Measurements from ENCODE around the gene SAMD3.
A peak's percentile ranks its signal among the peaks of the same experiment; 100 is the strongest.
"Not testable (repeated sequence)": the region's sequence is repeated elsewhere in the genome, so short reads cannot be mapped to it uniquely, and the experiment has no call there.

The SAMD3 gene, protein sequence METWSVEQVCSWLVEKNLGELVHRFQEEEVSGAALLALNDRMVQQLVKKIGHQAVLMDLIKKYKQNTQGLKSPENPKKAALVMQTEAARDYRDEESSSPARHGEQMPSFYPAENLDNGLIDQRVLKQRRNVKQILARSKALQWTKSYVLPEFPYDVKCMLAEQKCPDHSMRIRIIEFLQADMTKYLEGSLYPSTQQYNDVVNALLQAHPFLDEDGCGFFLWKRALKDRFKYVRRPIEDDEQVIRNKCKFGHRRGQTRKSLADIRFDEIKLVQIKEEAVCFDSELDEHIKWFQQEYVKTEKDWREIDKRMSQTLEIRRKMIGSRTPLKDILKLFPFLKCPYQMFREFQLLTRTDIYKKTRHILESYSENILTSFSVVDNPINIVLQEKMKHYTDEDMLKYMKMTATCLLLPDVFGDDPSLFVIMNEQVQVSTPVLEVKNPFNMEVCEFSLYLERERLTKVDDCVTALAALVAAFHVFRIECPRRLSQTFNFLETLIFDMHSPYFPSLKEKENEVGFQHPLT

DNA sequence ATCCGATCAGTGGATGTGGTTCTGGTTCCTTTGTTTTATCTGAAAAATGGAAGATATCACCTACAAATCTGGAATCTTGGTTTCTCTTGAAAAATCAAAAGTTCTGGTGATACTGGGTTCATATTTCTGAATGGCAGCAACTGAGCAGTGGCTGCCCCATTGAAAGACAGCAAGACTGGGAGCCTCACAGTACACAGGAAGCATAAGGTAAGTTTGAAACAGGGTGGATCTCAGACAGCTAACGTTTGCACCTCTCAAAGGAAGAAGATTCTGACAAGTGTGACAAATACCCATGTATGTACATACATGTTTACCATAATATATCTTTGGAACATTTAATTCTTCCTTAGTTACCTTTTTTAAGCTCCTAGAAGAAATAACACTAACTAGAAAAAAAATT, at the start of gene SAMD3:
Gene SAMD3 (minus strand): TSS at position 177 of the 400 bp plus-strand sequence. CDS start 7,678 bp downstream, outside the sequence.
- DNase-seq (ENCODE audit: low read depth) = no peak

DNA sequence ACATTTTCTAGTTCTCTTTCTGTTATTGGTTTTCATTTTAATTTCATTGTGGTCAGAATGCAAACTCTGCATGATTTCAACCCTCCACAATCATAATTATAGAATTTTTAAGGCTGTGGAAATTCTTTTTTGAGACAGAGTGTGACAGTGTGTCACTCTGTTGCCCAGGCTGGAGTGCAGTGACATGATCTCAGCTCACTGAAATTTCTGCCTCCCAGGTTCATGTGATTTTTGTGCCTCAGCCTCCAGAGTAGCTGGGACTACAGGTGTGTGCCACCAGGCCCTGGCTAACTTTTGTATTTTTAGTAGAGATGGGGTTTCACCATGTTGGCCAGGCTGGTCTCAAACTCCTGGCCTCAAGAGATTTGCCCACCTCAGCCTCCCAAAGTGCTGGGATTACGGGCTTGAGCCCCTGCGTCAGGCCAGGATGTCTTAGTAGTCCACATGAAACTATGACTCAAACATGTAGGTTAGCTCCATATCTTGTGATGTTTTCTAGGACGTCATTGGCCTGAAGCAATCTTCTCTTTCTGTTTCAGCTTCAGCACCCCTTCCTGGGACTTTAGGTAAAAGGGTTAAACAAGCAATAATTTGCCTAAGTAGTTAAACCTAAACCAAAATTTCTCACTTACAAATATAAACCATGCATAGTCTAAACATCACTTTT, 47.4 kb upstream of the SAMD3 start:
- no peak for DNase-seq (ENCODE audit: low read depth)

DNA sequence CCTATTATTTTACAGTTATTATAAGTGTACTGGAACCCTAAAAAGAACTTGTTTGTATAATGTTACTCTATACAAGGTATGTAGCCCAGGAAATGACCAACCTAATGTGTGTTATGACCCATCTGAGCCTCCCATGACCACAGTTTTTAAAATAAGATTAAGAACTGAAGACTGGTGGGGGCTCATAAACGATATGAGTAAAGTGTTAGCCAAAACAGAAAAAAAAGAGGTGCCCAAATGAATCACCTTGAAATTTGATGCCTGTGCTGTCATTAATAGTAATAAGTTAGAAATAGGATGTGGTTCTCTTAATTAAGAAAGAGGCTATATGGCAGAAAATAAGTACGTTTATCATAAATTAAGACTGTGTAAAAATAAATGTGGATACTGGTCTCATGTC, 42.8 kb upstream of the SAMD3 start:
- DNase-seq (ENCODE audit: low read depth) = not testable (repeated sequence)

DNA sequence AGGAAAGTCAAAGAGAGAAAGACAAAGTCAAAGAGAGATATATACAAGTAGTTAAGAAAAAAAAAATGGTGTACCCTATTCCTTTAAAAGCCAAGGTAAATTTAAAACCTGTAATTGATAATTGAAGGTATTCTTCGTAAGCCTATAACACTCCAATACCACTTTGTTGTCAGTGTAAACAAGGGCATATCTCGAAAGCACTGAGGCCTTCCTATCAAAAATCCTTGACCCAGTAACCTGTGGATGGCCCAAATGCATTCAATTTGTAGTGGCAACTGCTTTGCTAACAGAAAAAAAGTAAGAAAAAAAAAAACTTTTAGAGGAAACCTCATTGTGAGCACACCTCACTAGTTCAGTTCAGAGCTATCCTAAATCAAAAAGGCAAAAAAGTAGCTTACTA, 39.3 kb upstream of the SAMD3 start:
- DNase-seq (ENCODE audit: low read depth) = no peak

DNA sequence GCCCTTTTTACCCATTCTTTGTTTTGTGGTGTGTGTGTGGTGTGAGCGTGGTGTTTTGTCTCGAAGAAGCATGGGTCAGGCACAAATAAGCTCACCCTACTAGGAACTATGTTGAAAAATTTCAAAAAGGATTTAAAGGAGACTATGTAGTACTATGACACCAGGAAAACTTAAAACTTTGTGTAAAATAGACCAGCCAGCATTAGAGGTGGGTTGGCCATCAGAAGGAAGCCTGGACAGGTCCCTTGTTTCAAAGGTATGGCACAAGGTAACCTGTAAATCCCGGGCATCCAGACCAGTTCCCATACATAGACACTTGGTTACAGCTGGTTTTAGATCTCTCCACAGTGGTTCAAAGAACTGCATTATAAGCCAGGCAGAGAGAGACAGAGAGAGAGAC, 38.8 kb upstream of the SAMD3 start:
- DNase-seq (ENCODE audit: low read depth) = not testable (repeated sequence)

DNA sequence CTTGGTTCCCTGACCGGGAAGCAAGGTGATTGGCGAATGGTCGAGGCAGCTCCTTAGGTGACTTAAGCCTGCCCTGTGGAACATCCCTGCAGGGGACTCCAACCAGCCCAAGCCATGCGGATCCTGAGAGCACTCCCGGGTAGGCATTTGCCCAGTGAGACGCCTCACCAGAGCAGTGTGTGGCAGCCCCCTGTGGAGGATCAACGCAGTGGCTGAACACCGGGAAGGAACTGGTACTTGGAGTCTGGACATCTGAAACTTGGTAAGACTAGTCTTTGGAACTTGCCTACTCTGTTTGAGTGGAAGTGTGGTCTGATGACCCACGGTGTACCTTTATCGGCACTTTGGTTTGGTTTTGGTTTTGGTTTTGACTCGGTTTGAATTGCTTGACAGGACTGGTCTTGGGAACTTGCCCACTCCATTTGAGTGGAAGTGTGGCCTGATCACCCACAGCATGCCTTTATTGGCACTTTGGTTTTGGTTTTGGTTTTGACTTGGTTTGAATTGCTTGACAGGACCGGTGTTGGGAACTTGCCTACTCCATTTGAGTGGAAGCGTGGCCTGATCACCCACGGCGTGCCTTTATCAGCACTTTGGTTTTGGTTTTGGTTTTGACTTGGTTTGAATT, 38.0 kb upstream of the SAMD3 start:
- not testable (repeated sequence) for DNase-seq (ENCODE audit: low read depth)

DNA sequence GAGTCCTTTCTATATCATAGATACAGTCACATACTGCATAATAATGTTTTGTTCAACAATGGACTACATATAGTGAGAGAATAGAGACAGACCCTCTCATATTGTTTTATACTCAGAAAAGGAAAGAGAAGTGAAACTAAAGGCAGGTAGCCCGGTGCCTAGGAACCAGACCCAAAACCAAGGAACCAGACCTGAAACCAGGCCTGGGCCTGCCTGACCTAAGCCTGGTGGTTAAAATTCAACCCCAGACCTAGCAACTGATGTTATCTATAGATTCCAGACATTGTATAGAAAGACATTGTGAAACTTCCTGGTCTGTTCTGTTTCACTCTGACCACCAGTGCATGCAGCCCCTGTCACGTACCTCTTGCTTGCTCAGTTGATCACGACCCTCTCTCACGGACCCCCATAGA, 37.3 kb upstream of the SAMD3 start:
- not testable (repeated sequence) for DNase-seq (ENCODE audit: low read depth)

DNA sequence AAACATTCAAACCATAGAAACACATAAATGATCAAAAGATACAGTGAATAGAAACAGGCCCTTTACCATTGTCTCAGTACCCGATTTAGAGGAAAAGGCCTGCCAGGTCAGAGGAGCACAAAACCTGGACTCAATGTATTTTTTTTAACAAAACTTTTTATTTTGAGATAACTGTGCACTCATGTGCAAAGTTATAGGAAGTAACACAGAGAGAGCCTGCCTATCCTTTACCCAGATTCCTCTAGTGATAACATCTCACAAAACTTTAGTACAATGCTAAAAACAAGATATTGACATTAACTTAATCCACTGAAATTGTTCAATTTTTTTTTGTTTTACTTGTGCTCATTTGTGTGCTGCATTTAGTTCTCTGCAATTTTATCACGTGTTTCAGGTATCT, 36.8 kb upstream of the SAMD3 start:
- no peak for DNase-seq (ENCODE audit: low read depth)

DNA sequence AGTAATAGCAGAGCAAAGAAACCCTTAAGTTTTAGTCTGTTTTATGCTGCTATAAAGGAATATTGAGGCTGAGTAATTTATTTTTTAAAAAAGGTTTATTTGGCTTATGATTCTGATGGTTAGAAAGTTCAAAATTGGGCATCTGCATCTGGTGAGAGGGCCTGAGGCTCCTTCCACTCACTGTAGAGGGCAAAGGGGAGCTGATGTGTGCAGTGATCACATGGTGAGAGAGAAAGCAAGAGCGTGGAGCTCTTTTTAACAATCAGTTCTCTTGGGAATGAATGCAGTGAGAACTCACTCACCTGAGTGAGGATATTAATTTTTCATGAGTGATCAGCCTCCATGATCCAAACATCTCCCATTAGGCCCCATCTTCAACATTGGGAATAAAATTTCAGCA, 36.4 kb upstream of the SAMD3 start:
- DNase-seq (ENCODE audit: low read depth) = no peak

DNA sequence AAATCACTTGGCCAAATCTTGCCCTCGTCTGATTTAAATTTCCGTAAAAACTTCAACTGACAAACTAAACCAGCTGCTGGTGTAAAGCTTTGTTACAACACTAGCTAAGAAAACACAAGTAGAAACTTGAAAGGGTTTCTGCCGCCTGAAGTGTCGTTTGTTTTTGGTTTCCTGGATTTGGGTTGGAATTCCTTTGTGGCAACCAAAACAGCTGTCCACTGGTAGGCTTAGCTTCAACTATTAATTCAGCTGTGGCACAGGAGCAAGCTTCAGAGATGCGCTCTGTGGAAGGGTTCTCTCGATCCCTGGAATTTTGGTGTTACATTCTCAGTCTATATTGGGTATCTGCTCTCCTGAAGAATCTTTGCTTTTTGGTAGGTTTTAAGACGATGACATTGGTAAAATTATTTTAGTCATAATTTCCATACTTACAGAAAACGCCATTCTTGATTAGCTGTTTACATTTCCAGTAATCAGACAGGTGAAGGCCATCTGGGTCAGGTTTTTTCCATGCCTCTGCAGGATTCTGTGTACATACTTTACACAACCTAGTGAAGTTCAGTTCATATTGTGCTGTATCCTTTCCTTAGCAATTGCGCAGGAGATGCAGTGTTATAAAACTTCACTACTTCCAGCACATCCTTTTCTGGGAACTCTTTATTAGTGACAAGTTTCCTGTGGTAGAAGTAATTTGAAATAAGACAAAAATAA, 29.9 kb upstream of the SAMD3 start:
- no peak for DNase-seq (ENCODE audit: low read depth)

DNA sequence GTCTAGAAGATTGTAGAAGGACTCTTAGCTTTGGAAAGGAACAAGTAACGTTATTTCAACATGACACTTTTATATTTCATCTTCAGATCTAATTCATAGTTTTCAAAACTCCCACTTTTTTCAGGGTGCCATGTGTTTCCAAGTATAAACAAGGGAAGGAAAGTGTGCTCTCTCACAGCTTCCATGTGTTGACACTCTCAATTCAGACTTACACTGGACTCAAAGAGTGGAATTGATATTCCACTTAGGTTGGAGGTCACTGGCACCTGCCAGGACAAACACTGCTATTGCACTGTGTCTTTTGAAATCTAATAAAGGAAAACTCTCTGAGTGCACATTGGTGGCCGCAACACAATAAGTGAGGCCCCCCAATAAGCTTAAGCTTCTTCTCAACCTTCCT, 22.5 kb upstream of the SAMD3 start:
- no peak for DNase-seq (ENCODE audit: low read depth)

DNA sequence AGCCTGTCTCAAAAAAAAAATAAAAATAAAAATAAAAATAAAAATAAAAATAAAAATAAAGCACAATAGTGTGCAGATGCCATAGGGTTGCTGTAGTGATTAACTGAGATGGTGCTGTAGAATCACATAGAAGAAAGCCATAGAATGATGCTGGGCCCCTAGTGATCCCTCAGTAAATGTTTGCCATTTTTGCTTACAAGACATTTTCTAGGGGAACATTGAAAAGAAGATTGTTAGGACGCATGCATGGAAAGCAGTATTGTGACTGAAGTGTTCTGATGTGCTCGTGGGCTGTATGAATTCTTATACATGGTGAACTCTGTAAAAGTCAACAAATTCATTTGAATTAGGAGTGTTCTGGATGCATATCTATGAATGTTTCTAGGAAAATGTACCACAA, 22.0 kb upstream of the SAMD3 start:
- DNase-seq (ENCODE audit: low read depth) = no peak

DNA sequence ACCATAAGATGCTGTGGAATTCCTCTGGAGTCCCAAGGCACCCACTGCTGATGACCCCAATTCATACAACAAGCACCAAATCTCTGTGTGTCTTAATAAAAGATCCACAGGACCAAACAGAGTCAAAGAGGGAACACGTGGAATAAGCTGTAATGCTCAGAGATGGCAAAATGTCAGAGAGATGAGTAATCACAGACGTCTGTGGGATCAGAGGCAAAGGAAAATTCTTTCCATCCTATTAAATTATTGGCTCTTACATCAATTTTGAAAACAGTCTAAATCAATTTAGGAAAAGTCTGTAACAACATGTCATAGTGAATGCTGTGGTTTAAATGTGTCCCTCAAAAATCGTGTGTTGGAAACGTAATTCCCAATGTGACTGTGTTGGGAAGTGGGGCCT, 17.5 kb upstream of the SAMD3 start:
- no peak for DNase-seq (ENCODE audit: low read depth)

DNA sequence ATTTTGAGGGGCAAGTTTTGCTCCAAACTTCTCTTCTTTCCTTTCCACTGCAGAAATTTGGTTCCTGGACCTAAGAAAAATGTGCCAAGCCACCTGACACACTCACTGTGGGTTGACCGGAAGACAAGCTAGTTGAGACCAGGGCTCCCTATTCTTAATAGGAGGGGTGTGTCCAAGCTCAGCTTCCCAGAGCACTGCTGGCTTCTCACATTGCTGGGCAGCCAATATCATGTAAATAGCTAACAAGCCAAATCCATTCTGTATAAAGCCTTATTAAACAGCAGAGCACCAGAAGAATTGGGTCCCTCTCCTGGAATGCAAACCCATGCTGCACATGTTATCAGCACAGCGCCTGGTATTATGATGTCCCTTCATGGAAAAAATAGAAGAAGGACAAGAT, 17.0 kb upstream of the SAMD3 start:
- no peak for DNase-seq (ENCODE audit: low read depth)

DNA sequence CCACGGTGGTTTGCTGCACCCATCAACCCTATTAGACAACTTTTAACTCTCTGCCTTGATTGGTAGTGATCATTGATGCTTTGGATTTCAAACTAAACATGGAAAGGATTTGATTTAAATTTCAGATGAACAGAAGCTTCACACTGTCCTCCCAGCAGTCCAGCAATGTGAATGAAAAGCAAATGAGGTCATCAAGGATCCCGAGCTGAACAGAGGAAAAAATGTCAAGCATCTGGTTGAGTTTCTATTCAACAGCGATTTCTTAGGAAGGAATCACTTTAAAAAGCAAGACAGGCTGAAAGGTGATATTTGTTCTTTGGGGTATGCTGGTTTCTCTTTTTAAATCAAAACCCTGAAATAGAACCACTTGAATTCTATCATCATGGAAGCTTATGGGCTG, 10.6 kb upstream of the SAMD3 start:
- no peak for DNase-seq (ENCODE audit: low read depth)

DNA sequence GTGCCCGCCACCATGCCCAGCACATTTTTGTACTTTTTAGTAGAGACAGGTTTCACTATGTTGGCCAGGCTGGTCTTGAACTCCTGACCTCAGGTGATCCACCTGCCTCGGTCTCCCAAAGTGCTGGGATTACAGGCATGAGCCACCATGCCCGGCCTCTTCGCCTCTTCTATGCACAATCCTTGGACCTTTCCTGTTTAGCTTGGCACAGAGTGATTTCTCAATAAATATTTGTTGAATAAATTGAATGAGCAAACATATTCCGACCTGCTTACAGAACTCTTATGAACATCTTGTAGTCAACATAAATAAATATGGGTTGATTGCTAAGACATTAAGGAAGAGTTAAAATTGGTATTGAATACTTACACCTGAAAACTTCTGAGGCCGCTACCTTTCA, 7.8 kb upstream of the SAMD3 start:
- DNase-seq (ENCODE audit: low read depth) = not testable (repeated sequence)

DNA sequence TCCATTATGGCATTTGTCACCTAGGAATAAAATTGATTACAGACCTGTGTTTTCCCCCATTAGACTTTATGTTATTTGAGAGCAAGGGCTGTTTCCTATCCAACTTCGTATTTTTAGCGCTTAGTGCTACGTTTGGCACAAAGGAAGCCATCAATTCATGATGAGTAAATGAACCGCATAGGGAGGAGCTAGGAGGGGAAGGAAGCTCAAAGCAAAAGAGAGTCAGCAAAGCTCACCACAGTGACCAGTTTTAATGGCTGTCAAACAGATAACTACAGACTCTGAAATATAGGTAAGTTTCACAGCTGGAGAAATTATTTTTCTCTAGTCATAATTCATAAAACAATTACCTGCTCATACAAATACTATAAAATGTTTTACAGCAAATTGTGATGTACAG, 6.9 kb upstream of the SAMD3 start:
- DNase-seq (ENCODE audit: low read depth) = no peak

DNA sequence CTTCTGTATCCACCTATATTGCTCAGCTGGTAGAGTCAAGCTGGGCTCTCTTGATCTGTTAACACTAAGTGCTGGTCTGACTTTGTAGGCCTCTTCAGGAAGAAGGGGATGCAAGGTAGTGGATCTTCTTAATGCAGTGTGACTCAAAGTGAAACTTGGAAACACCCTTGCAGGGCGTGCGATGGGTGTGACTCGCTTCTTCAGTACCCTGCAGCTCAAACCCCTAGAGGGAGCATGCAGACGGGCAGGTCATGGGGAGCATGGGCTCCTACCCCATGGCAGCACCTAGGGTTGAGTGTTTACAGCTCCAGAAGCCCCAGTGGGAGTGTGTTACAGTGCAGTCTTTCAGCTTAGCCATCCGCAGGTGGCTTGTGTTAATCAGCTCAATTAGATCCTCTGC, 757 bp upstream of the SAMD3 start:
- DNase-seq (ENCODE audit: low read depth) = no peak

DNA sequence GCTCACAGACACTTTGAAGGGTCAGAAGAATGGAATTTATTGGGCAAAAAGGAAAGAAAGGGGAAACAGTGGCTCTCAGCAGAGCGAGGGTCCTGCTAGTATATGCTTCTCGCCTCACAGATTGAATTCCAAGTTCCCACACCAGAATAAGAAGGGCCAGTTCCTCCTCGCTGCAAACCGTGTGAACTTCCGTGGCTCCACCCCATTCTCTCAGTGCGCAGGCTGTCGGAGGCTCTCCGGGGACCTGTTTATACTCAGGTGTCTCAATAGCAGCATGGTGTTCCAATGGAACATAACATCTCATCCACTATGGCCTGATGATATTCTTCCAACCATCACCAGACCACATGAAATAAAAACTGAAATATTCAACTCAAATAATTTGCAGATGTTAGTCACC, 4.6 kb downstream of the SAMD3 start:
- DNase-seq (ENCODE audit: low read depth) = no peak

DNA sequence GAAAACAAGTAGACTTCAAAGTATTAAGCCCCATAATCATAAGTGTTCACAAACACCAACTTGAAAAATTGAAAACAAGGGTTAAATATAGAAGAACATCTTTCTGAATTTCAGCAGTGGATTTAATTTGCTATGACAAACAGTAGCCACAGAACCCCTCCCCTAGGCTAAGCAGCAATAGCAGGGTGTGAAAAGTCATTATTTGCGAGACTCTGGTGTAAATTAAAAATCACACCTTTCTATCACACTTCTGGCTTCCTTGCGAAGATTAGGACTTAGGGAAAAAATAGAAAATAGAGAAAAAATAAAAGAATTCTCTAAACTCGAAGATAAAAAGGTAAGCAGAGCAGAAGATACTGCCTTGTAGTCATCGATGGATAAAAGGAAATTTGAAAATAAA, 6.1 kb downstream of the SAMD3 start:
- DNase-seq (ENCODE audit: low read depth) = no peak

DNA sequence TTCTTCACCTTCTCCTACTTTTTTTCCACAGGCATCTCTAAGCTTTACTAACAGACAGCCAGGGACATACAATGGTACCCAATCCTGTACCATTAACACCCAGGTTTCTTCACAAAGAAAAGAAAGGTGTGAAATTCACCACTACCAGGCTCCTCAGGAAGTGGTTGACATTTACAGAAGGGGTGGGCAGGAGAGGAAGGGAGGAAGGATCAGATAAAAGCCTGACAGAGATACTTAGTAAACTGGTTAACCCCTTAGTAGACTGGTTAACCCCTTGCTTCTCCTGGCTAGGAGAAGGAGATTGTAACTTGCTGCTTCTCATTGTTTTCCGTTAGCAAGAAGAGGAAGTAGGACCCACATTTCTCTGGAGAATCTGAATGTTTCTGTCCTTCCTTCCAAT, 7.2 kb downstream of the SAMD3 start:
- DNase-seq (ENCODE audit: low read depth) = peak; percentile 5

DNA sequence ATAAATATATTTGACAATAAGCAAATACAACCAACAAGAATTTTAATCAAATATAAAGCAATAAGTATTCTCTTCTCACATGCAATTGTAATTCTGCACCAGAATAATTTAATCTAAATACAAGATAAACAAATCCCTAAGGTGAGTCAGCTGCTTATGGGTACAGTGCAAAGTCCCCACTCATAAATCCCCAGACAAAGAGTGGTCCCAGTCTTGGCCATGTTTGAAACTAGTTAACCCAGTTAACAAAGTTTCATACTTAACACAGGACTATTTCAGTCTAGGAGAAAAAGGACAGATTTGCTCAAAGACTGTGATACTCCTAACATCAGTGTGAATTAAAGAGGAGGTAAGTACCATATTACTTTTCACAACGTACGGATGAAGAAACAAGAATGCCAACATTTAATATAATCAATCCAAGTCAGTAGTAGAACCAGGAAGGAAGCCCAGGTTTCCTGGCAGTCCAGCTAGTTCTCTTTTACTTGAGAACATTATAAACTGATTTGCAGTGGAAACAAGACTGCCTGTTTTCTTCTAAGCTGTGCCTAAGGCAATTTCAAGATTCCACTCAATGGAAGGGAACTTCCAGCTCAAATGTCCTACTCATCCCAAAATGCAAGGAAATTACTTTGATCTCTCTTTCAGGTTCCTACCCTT, 10.4 kb downstream of the SAMD3 start:
- DNase-seq (ENCODE audit: low read depth) = no peak
